HepG2 (cell line): Measurements from ENCODE around the gene LRRN2. TPM values are rescaled to one million over a fixed set of nuclear protein-coding genes. Genes with fewer than 3 reads are reported as not detected.
A peak's percentile ranks its signal among the peaks of the same experiment; 100 is the strongest.

Source experiments
- EZH2 ChIP-seq: conservative IDR thresholded peaks from 2 replicates; pipeline ENCODE4 v1.6.1; 2012; ENCODE audit warnings: mild to moderate bottlenecking, low read depth, low read length, moderate library complexity
- HNF4G ChIP-seq, 2 experiments: sonication (generic) in 1 of 2; formaldehyde crosslinking in 1 of 2; IDR thresholded peaks; 2 replicates each; pipeline versions ENCODE4 v1.4.0 to v1.6.1; 2011 to 2020; ENCODE audit warnings: borderline replicate concordance in 2 of 2, low read depth in 2 of 2, mild to moderate bottlenecking in 2 of 2, low read length in 1 of 2, missing genetic modification reagents in 1 of 2, moderate library complexity in 1 of 2
- MAFK ChIP-seq, 2 experiments: IDR thresholded peaks in 1 of 2; conservative IDR thresholded peaks in 1 of 2; 2 replicates each; pipeline ENCODE4 v1.6.1; 2011; ENCODE audit warnings: improper control_type of control experiment in 2 of 2, low read length in 2 of 2
- MIER3 ChIP-seq: IDR thresholded peaks from 2 replicates; pipeline ENCODE4 v1.6.1; 2016; ENCODE audit warnings: missing compliant biosample characterization, borderline replicate concordance
- NR2C2 ChIP-seq: sonication (generic); formaldehyde crosslinking; IDR thresholded peaks from 2 replicates; pipeline ENCODE4 v1.4.0; 2020; ENCODE audit warnings: missing genetic modification reagents, mild to moderate bottlenecking, moderate library complexity, borderline replicate concordance
- NR2F2 ChIP-seq: IDR thresholded peaks from 2 replicates; pipeline ENCODE4 v1.6.1; 2012; ENCODE audit warnings: low read depth, inconsistent platforms, borderline replicate concordance
- PAWR ChIP-seq: sonication (generic); formaldehyde crosslinking; IDR thresholded peaks from 2 replicates; pipeline ENCODE4 v1.4.0; 2020; ENCODE audit warnings: missing genetic modification reagents, mild to moderate bottlenecking, borderline replicate concordance
- TBP ChIP-seq: sonication (generic); formaldehyde crosslinking; IDR thresholded peaks from 2 replicates; pipeline ENCODE4 v1.5.0; 2020; ENCODE audit warnings: missing genetic modification reagents
- TBX3 ChIP-seq: fragments of 450-650 bp; IDR thresholded peaks from 2 replicates; pipeline ENCODE4 v1.6.1; 2017; ENCODE audit warnings: antibody characterized with exemption, mild to moderate bottlenecking, inconsistent platforms, borderline replicate concordance
- U2AF2 ChIP-seq: fragments of 200-400 bp; formaldehyde crosslinking; IDR thresholded peaks from 2 replicates; pipeline ENCODE4 v1.6.1; 2017; ENCODE audit warnings: low read depth, mild to moderate bottlenecking, low read length
- ZFP1 ChIP-seq: IDR thresholded peaks from 2 replicates; pipeline ENCODE4 v1.6.1; 2016
- ZNF143 ChIP-seq: sonication (generic); formaldehyde crosslinking; IDR thresholded peaks from 2 replicates; pipeline ENCODE4 v1.4.0; 2020; ENCODE audit warnings: missing genetic modification reagents
- ZNF256 ChIP-seq: sonication (generic); formaldehyde crosslinking; conservative IDR thresholded peaks from 2 replicates; pipeline ENCODE4 v1.4.0; 2020; ENCODE audit warnings: missing genetic modification reagents
- ZNF333 ChIP-seq: sonication (generic); formaldehyde crosslinking; IDR thresholded peaks from 2 replicates; pipeline ENCODE4 v1.4.0; 2020; ENCODE audit warnings: mild to moderate bottlenecking, missing genetic modification reagents, borderline replicate concordance
- ZNF431 ChIP-seq: sonication (generic); formaldehyde crosslinking; IDR thresholded peaks from 2 replicates; pipeline ENCODE4 v1.9.0; 2022; ENCODE audit warnings: missing genetic modification reagents, low read depth, mild to moderate bottlenecking, borderline replicate concordance
- ZSCAN21 ChIP-seq: sonication (generic); formaldehyde crosslinking; IDR thresholded peaks from 2 replicates; pipeline ENCODE4 v1.8.0; 2022; ENCODE audit warnings: mild to moderate bottlenecking, missing genetic modification reagents, moderate library complexity, borderline replicate concordance
- polyA plus RNA-seq, 8 experiments: library from polyadenylated mRNA; depleted of rRNA in 3 of 8; stranded (reverse) in 7 of 8; unstranded in 1 of 8; fragments of >200 nt; fragmentation: Illumina TruSeq in 4 of 8; extraction: Trizol in 4 of 8; gene quantifications; 2 replicates each; pipeline versions ENCODE4 v1.2.1 to v1.2.3, GENCODE V29; 2011 to 2016; ENCODE audit warnings: low read depth in 4 of 8, missing spikeins in 1 of 8, mixed read lengths in 1 of 8; ENCODE audit not compliant: insufficient read depth in 1 of 8
- total RNA-seq, 5 experiments: library from RNA; depleted of rRNA; stranded (reverse); fragments of >200 nt; fragmentation: Illumina TruSeq; extraction: Trizol; gene quantifications; 2 replicates each; pipeline ENCODE4 v1.2.3, GENCODE V29; 2016; ENCODE audit warnings: low read depth in 1 of 5
- TF ChIP-seq, protein P1 (sequence below), 2 experiments: sonication (generic) in 1 of 2; formaldehyde crosslinking in 1 of 2; IDR thresholded peaks; 2 replicates each; pipeline versions ENCODE4 v1.4.0 to v1.6.1; 2016 to 2020; ENCODE audit warnings: borderline replicate concordance in 1 of 2, low read depth in 1 of 2, mild to moderate bottlenecking in 1 of 2, missing genetic modification reagents in 1 of 2
- TF ChIP-seq, protein P2 (sequence below): conservative IDR thresholded peaks from 2 replicates; pipeline ENCODE4 v1.6.1; 2018; ENCODE audit warnings: missing genetic modification reagents
- TF ChIP-seq, protein P3 (sequence below): IDR thresholded peaks from 2 replicates; pipeline ENCODE4 v1.6.1; 2012; ENCODE audit warnings: inconsistent platforms
- TF ChIP-seq, protein P4 (sequence below): sonication (generic); formaldehyde crosslinking; IDR thresholded peaks from 2 replicates; pipeline ENCODE4 v1.5.1; 2020; ENCODE audit warnings: mild to moderate bottlenecking, moderate library complexity, missing genetic modification reagents

Gene LRRN2
- total and polyA plus RNA-seq, 2 of the 13 experiments (the other 11 are each of a cell fraction or from before 2014, with no cell fraction given) = not detected

DNA sequence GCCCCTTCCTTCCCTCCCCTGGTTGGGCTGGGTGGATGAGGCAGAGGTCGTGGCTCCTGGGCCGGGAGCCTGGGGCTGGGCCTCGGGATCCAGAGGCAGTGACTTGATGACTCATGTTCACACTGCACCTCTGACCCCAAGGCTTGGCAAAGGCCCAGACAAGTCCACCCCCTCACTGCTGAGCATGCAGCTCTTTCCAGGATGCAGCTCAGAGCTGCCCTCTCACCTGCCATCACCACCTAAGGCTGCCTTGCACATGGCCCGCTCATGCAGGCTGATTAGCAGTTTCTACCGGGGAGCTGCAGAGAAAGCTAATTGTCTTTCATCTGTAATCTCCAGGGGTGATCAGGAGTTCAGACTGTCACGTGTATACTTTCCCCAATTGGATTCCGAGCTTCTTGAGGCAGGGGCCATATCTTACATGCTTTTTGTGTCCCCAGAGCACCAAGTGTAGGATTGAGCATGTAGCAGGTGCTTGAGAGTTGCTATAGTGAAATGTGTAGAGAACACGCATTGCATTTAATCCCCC, 62.1 kb downstream of the LRRN2 start (continued):
- TF ChIP-seq, protein P1, sequence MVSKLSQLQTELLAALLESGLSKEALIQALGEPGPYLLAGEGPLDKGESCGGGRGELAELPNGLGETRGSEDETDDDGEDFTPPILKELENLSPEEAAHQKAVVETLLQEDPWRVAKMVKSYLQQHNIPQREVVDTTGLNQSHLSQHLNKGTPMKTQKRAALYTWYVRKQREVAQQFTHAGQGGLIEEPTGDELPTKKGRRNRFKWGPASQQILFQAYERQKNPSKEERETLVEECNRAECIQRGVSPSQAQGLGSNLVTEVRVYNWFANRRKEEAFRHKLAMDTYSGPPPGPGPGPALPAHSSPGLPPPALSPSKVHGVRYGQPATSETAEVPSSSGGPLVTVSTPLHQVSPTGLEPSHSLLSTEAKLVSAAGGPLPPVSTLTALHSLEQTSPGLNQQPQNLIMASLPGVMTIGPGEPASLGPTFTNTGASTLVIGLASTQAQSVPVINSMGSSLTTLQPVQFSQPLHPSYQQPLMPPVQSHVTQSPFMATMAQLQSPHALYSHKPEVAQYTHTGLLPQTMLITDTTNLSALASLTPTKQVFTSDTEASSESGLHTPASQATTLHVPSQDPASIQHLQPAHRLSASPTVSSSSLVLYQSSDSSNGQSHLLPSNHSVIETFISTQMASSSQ (IDR thresholded peaks at IDR 0.05; ENCODE audit: low read depth) = no peak
- TF ChIP-seq, protein P1 (CRISPR knock-in tag; IDR thresholded peaks at IDR 0.05; ENCODE audit: borderline replicate concordance) = no peak
- peak; percentile 46; the same call in 1 of the 2 replicates for TF ChIP-seq NR2F2
- no peak for TF ChIP-seq ZNF256 (CRISPR knock-in tag)
- no peak for TF ChIP-seq ZNF143 (CRISPR knock-in tag)
- no peak for TF ChIP-seq U2AF2
- no peak; the same call in 1 of the 2 replicates for TF ChIP-seq HNF4G (IDR thresholded peaks at IDR 0.05; ENCODE audit: borderline replicate concordance, low read depth, low read length)
- TF ChIP-seq HNF4G (CRISPR knock-in tag; IDR thresholded peaks at IDR 0.05; ENCODE audit: borderline replicate concordance, low read depth) = no peak
- no peak for TF ChIP-seq EZH2
- 0 out of 2 replicates have a peak, but pooled peaks have one; percentile 43 for TF ChIP-seq MIER3 (CRISPR knock-in tag)
- no peak for TF ChIP-seq TBX3
- no peak for TF ChIP-seq ZNF431 (CRISPR knock-in tag)
- TF ChIP-seq, protein P2, sequence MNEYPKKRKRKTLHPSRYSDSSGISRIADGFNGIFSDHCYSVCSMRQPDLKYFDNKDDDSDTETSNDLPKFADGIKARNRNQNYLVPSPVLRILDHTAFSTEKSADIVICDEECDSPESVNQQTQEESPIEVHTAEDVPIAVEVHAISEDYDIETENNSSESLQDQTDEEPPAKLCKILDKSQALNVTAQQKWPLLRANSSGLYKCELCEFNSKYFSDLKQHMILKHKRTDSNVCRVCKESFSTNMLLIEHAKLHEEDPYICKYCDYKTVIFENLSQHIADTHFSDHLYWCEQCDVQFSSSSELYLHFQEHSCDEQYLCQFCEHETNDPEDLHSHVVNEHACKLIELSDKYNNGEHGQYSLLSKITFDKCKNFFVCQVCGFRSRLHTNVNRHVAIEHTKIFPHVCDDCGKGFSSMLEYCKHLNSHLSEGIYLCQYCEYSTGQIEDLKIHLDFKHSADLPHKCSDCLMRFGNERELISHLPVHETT (CRISPR knock-in tag) = no peak
- TF ChIP-seq ZSCAN21 (CRISPR knock-in tag) = no peak
- TF ChIP-seq, protein P3, sequence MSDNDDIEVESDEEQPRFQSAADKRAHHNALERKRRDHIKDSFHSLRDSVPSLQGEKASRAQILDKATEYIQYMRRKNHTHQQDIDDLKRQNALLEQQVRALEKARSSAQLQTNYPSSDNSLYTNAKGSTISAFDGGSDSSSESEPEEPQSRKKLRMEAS = peak; percentile 61
- TF ChIP-seq ZNF333 = no peak
- no peak for TF ChIP-seq PAWR (CRISPR knock-in tag)
- TF ChIP-seq TBP (CRISPR knock-in tag) = no peak
- no peak for TF ChIP-seq ZFP1 (CRISPR knock-in tag)
- peak; percentile 68 for TF ChIP-seq NR2C2 (CRISPR knock-in tag)
- peak; percentile 7 to 40; a peak in 2 of 4 replicates for TF ChIP-seq MAFK (conservative IDR thresholded peaks at IDR 0.05 in 1 of 2, IDR thresholded peaks at IDR 0.05 in 1 of 2; ENCODE audit: low read length in 2 of 2)
- TF ChIP-seq, protein P4, sequence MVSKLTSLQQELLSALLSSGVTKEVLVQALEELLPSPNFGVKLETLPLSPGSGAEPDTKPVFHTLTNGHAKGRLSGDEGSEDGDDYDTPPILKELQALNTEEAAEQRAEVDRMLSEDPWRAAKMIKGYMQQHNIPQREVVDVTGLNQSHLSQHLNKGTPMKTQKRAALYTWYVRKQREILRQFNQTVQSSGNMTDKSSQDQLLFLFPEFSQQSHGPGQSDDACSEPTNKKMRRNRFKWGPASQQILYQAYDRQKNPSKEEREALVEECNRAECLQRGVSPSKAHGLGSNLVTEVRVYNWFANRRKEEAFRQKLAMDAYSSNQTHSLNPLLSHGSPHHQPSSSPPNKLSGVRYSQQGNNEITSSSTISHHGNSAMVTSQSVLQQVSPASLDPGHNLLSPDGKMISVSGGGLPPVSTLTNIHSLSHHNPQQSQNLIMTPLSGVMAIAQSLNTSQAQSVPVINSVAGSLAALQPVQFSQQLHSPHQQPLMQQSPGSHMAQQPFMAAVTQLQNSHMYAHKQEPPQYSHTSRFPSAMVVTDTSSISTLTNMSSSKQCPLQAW (CRISPR knock-in tag) = peak; percentile 62; the same call in 1 of the 2 replicates
